Mesenchymal stem cell (in vitro differentiated cells and primary cell): ENCODE data around the gene PPCDC.

ENCODE experiments used
- DNase-seq: peaks from one replicate; pipeline ENCODE4 v3.0.0-alpha.2; 2013
- H2AFZ ChIP-seq: one replicate; pipeline ENCODE4 v1.6.1; 2013; ENCODE audit warnings: low read depth, mild to moderate bottlenecking, control low read depth, inconsistent platforms, low read length, moderate library complexity
- H2AK5ac ChIP-seq: 2 replicates; pipeline ENCODE4 v1.6.1; 2013; ENCODE audit warnings: low read length, moderate library complexity, mild to moderate bottlenecking, inconsistent platforms; ENCODE audit not compliant: severe bottlenecking
- H2BK120ac ChIP-seq: one replicate; pipeline ENCODE4 v1.6.1; 2013; ENCODE audit warnings: low read depth, mild to moderate bottlenecking, inconsistent platforms, low read length, moderate library complexity
- H2BK12ac ChIP-seq, 2 experiments: one replicate each; pipeline ENCODE4 v1.6.1; 2013; ENCODE audit warnings: inconsistent platforms in 2 of 2, low read length in 2 of 2, mild to moderate bottlenecking in 2 of 2, moderate library complexity in 2 of 2, control low read depth in 1 of 2
- H2BK15ac ChIP-seq: one replicate; pipeline ENCODE4 v1.6.1; 2013; ENCODE audit warnings: mild to moderate bottlenecking, low read depth, inconsistent platforms; ENCODE audit not compliant: poor library complexity, severe bottlenecking
- H2BK5ac ChIP-seq: 2 replicates; pipeline ENCODE4 v1.6.1; 2013; ENCODE audit warnings: low read depth, mild to moderate bottlenecking, low read length, control low read depth, inconsistent platforms; ENCODE audit not compliant: poor library complexity, severe bottlenecking
- H3K14ac ChIP-seq, 2 experiments: one replicate each; pipeline ENCODE4 v1.6.1; 2013; ENCODE audit warnings: inconsistent platforms in 2 of 2, low read length in 2 of 2, control low read depth in 1 of 2, mild to moderate bottlenecking in 1 of 2, moderate library complexity in 1 of 2
- H3K18ac ChIP-seq, 2 experiments: one replicate each; pipeline ENCODE4 v1.6.1; 2013; ENCODE audit warnings: inconsistent platforms in 2 of 2, low read length in 2 of 2, control low read depth in 1 of 2, low read depth in 1 of 2, mild to moderate bottlenecking in 1 of 2
- H3K23ac ChIP-seq, 2 experiments: one replicate each; pipeline ENCODE4 v1.6.1; 2013; ENCODE audit warnings: inconsistent platforms in 2 of 2, low read length in 2 of 2, mild to moderate bottlenecking in 2 of 2, moderate library complexity in 2 of 2, control low read depth in 1 of 2
- H3K27ac ChIP-seq: 2 replicates; pipeline ENCODE4 v1.5.1; 2013; ENCODE audit warnings: mild to moderate bottlenecking, moderate library complexity, low read length, control low read depth, inconsistent platforms; ENCODE audit not compliant: poor library complexity, severe bottlenecking
- H3K27me3 ChIP-seq, 2 experiments: 2 replicates each; pipeline versions ENCODE4 v1.6.1 to v1.7.0; 2013; ENCODE audit warnings: low read length in 2 of 2, mild to moderate bottlenecking in 2 of 2, moderate library complexity in 2 of 2, control low read depth in 1 of 2, inconsistent platforms in 1 of 2; ENCODE audit not compliant: control insufficient read depth in 1 of 2, insufficient read depth in 1 of 2
- H3K36me3 ChIP-seq, 2 experiments: 2 replicates each; pipeline versions ENCODE4 v1.6.1 to v1.7.0; 2013; ENCODE audit warnings: low read length in 2 of 2, control low read depth in 1 of 2, inconsistent platforms in 1 of 2, low read depth in 1 of 2, mild to moderate bottlenecking in 1 of 2; ENCODE audit not compliant: insufficient read depth in 2 of 2, control insufficient read depth in 1 of 2
- H3K4ac ChIP-seq, 2 experiments: one replicate each; pipeline ENCODE4 v1.6.1; 2013; ENCODE audit warnings: inconsistent platforms in 2 of 2, low read length in 2 of 2, mild to moderate bottlenecking in 2 of 2, moderate library complexity in 2 of 2, control low read depth in 1 of 2, low read depth in 1 of 2
- H3K4me1 ChIP-seq: 2 replicates; pipeline ENCODE4 v1.6.1; 2013; ENCODE audit warnings: low read depth, low read length, control low read depth; ENCODE audit not compliant: control insufficient read depth, insufficient read depth
- H3K4me2 ChIP-seq: 2 replicates; pipeline ENCODE4 v1.6.1; 2013; ENCODE audit warnings: low read length, mild to moderate bottlenecking, inconsistent platforms; ENCODE audit not compliant: poor library complexity, severe bottlenecking
- H3K4me3 ChIP-seq, 2 experiments: 2 replicates each; pipeline versions ENCODE4 v1.5.1 to v1.7.0; 2013; ENCODE audit warnings: low read length in 2 of 2, mild to moderate bottlenecking in 2 of 2, control low read depth in 1 of 2, low read depth in 1 of 2; ENCODE audit not compliant: insufficient read depth in 1 of 2
- H3K79me1 ChIP-seq: replicated peaks from 2 replicates; pipeline ENCODE4 v1.6.1; 2013; ENCODE audit warnings: mild to moderate bottlenecking, control low read depth, low read length, inconsistent platforms; ENCODE audit not compliant: poor library complexity, severe bottlenecking
- H3K9ac ChIP-seq: 2 replicates; pipeline ENCODE4 v1.7.0; 2013; ENCODE audit warnings: mild to moderate bottlenecking, low read length, moderate library complexity
- H3K9me3 ChIP-seq: 2 replicates; pipeline ENCODE4 v1.7.0; 2013; ENCODE audit warnings: mild to moderate bottlenecking, low read length; ENCODE audit not compliant: control insufficient read depth
- H4K8ac ChIP-seq: one replicate; pipeline ENCODE4 v1.6.1; 2013; ENCODE audit warnings: inconsistent platforms, mild to moderate bottlenecking, low read length, moderate library complexity
- H4K91ac ChIP-seq: one replicate; pipeline ENCODE4 v1.6.1; 2013; ENCODE audit warnings: mild to moderate bottlenecking, low read length, inconsistent platforms
- WGBS: methylation state at CpG from one replicate; pipeline ENCODE4 v1.1.7; 2013; ENCODE audit warnings: mixed read lengths; 5-methylcytosine and 5-hydroxymethylcytosine counted together

PPCDC gene

DNA sequence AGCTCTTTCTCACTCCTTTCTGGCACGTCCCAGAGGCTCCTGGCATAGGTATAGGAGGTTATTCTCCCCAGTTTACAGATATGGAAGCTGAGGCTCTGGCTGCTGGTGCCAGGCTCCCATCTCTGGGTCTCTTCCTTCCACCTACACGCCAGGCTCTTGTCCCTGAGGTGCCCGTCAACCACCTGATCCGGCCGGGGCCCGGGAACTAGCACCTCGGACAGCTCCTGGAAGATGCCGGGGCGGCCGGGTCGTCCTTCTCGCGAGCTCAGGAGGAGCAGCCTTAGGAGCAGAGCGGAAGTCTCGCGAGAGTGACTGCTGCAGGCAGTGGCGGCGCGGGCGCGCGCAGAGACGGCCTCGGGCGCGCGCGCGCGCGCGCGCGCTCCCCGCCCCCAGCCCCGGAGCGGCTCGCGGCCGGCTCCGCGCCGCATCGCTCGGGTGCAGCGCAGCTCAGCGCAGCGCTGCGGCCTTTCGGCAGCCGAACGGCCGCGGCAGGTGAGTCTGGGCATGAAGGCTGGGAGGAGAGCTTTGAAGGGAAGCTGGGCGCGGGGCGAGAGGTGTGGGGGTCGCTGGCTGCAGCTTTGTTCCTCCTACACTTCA, 28.1 kb upstream of the PPCDC start, which contains the start of gene SCAMP5:
Gene SCAMP5, plus strand, starts transcription at position 382 of the 597 bp plus-strand sequence. CDS start 16,277 bp downstream, outside the sequence.
- Histone ChIP-seq H3K18ac (peak within 1 kb of the TSS in 1 of 2 experiments; percentile 46), H3K4me2 (peak within 1 kb of the TSS; percentile 89)
- 2% methylated on average over 43 of the region's 58 CpGs for WGBS

GRCh38 chr15:74995779-74996765, 27.3 kb upstream of the PPCDC start:
- peak overlapping the region; percentile 81 to 89 for H3K4me3 ChIP-seq
- peak overlapping the region; percentile 3 for H2AFZ ChIP-seq
- H3K79me1 ChIP-seq = no peaks in the 10 kb centered on the region
- peak overlapping the region; percentile 81 for H3K9ac ChIP-seq
- no peak for DNase-seq
- no peak overlapping the region for H2BK5ac ChIP-seq
- WGBS = 11% methylated on average over 42 of the region's 42 CpGs
- peak overlapping the region in 1 of 2 experiments; percentile 46 for H3K18ac ChIP-seq
- H2BK15ac ChIP-seq = no peak overlapping the region
- no peak overlapping the region for H4K91ac ChIP-seq
- H3K36me3 ChIP-seq = no peaks in the 10 kb centered on the region
- H3K23ac ChIP-seq = peak overlapping the region in 1 of 2 experiments; percentile 63
- peaks cover 15% of the 10 kb centered on the region for H3K4me1 ChIP-seq
- peak overlapping the region; percentile 73 for H4K8ac ChIP-seq
- no peak overlapping the region for H2BK120ac ChIP-seq
- H3K14ac ChIP-seq = no peak overlapping the region
- H3K4me2 ChIP-seq = peak overlapping the region; percentile 89
- H3K9me3 ChIP-seq = peaks cover 8% of the 10 kb centered on the region
- no peak overlapping the region for H3K27ac ChIP-seq
- no peak overlapping the region for H2AK5ac ChIP-seq
- H3K4ac ChIP-seq = no peak overlapping the region
- no peak overlapping the region for H2BK12ac ChIP-seq
- H3K27me3 ChIP-seq = peaks cover 27 to 35% of the 10 kb centered on the region in 2 experiments

More for the DNA sequence above, 28.1 kb upstream of the PPCDC start, which contains the start of gene SCAMP5:
- H2BK120ac ChIP-seq = no peak within 1 kb of the TSS
- no peak within 1 kb of the TSS for H3K14ac ChIP-seq
- H3K36me3 ChIP-seq = no peaks in the 10 kb centered on the region
- peaks cover 15% of the 10 kb centered on the region for H3K4me1 ChIP-seq
- H3K23ac ChIP-seq = peak within 1 kb of the TSS in 1 of 2 experiments; percentile 63
- H4K91ac ChIP-seq = no peak within 1 kb of the TSS
- no peak within 1 kb of the TSS for H3K4ac ChIP-seq
- H3K9me3 ChIP-seq = peaks cover 8% of the 10 kb centered on the region
- no peak within 1 kb of the TSS for H2BK12ac ChIP-seq
- H2BK5ac ChIP-seq = no peak within 1 kb of the TSS
- peaks cover 27 to 35% of the 10 kb centered on the region in 2 experiments for H3K27me3 ChIP-seq
- H4K8ac ChIP-seq = peak within 1 kb of the TSS; percentile 73
- H3K79me1 ChIP-seq = no peaks in the 10 kb centered on the region
- peak within 1 kb of the TSS; percentile 81 for H3K9ac ChIP-seq
- no peak within 1 kb of the TSS for H2BK15ac ChIP-seq
- DNase-seq = peak; percentile 90
- peak within 1 kb of the TSS; percentile 81 to 89 for H3K4me3 ChIP-seq
- no peak within 1 kb of the TSS for H3K27ac ChIP-seq
- no peak within 1 kb of the TSS for H2AK5ac ChIP-seq
- peak within 1 kb of the TSS; percentile 3 for H2AFZ ChIP-seq

DNA sequence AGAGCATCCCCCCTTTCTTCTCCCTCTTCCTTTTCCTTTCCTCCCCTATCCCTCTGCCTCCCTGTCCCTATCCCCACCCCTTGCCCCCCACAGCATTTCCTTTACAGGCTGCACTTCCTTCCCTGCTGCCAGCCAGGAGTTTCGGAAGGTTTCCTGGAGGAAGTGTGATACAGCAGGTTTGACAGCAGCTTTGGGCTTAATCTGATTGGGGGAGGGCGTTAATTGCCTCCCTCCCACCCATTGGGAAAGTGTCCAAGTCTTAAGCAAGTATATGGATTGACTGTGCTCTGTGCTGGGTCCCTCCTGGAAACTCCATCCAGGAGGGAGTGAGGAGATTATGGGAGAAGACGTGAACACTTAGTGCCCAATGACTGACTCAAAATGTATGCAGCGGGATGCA, 26.2 kb upstream of the PPCDC start:
- H2AK5ac ChIP-seq = no peak overlapping the region
- H3K9ac ChIP-seq = no peak overlapping the region
- H4K8ac ChIP-seq = no peak overlapping the region
- DNase-seq = no peak
- H4K91ac ChIP-seq = no peak overlapping the region
- H2BK15ac ChIP-seq = no peak overlapping the region
- no peak overlapping the region for H2AFZ ChIP-seq
- no peak overlapping the region for H2BK5ac ChIP-seq
- H3K23ac ChIP-seq = no peak overlapping the region
- no peak overlapping the region for H3K4ac ChIP-seq
- no peaks in the 10 kb centered on the region for H3K36me3 ChIP-seq
- no peak overlapping the region for H3K18ac ChIP-seq
- no peak overlapping the region for H2BK120ac ChIP-seq
- H3K27me3 ChIP-seq = peaks cover 27 to 30% of the 10 kb centered on the region in 2 experiments
- H3K79me1 ChIP-seq = no peaks in the 10 kb centered on the region
- no peak overlapping the region for H3K4me3 ChIP-seq
- H3K4me2 ChIP-seq = no peak overlapping the region
- no peak overlapping the region for H2BK12ac ChIP-seq
- H3K14ac ChIP-seq = no peak overlapping the region
- WGBS = 63% methylated on average over 4 of the region's 4 CpGs
- peaks cover 15% of the 10 kb centered on the region for H3K4me1 ChIP-seq
- no peak overlapping the region for H3K27ac ChIP-seq
- H3K9me3 ChIP-seq = peaks cover 8% of the 10 kb centered on the region

DNA sequence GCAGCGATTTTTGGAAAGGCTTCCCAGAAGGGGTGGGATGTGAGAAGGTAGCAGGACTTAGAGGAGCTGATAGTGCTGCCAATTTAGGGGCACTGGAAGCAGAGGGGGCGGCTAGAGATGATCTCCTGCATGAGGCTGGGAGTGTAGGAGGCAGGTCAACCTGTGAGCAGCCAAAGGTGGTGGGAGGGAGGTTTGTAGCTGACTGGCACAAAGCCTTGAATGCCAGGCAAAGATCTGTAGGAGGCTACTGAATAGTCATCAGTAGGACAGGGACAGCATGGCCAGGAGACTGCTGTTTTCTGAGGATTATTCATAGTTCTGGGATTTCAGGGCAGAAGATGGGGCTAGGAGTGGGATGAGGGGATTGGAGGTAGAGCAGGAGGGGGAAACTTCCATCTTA, 25.8 kb upstream of the PPCDC start:
- H3K4me2 ChIP-seq = no peak overlapping the region
- WGBS = 55% methylated on average over 2 of the region's 2 CpGs
- peaks cover 15% of the 10 kb centered on the region for H3K4me1 ChIP-seq
- no peak overlapping the region for H3K23ac ChIP-seq
- H3K9ac ChIP-seq = no peak overlapping the region
- no peak overlapping the region for H2BK120ac ChIP-seq
- H3K9me3 ChIP-seq = peaks cover 8% of the 10 kb centered on the region
- H3K36me3 ChIP-seq = no peaks in the 10 kb centered on the region
- no peak overlapping the region for H2AK5ac ChIP-seq
- no peaks in the 10 kb centered on the region for H3K79me1 ChIP-seq
- no peak overlapping the region for H3K27ac ChIP-seq
- peaks cover 30 to 32% of the 10 kb centered on the region in 2 experiments for H3K27me3 ChIP-seq
- H4K8ac ChIP-seq = no peak overlapping the region
- H2BK5ac ChIP-seq = no peak overlapping the region
- no peak for DNase-seq
- H3K14ac ChIP-seq = no peak overlapping the region
- H2BK12ac ChIP-seq = no peak overlapping the region
- no peak overlapping the region for H3K4ac ChIP-seq
- H3K18ac ChIP-seq = no peak overlapping the region
- H2AFZ ChIP-seq = no peak overlapping the region
- H3K4me3 ChIP-seq = no peak overlapping the region
- H4K91ac ChIP-seq = no peak overlapping the region
- H2BK15ac ChIP-seq = no peak overlapping the region
